CD14-positive monocyte (primary cell): ENCODE data around the gene UBE2L5. TPM values are rescaled to one million over a fixed set of nuclear protein-coding genes. Genes with fewer than 3 reads are reported as not detected.
A peak's percentile ranks its signal among the peaks of the same experiment; 100 is the strongest.

Experiments
- DNase-seq, 3 donors: peaks; one replicate each; pipeline ENCODE4 v3.0.0-alpha.2; 2011 to 2022
- H2AFZ ChIP-seq: 2 replicates; pipeline ENCODE4 v1.6.0; 2012; ENCODE audit warnings: mild to moderate bottlenecking, low read depth, low read length, inconsistent platforms; ENCODE audit not compliant: insufficient read depth, poor library complexity, severe bottlenecking
- H3K27ac ChIP-seq, 2 donors: 1 replicate in 1 of 2; 2 replicates in 1 of 2; pipeline ENCODE4 v1.5.1; 2012 to 2013; ENCODE audit warnings: low read length in 2 of 2, control low read depth in 1 of 2, inconsistent platforms in 1 of 2, low read depth in 1 of 2, mild to moderate bottlenecking in 1 of 2
- H3K27me3 ChIP-seq, 2 donors: one replicate each; pipeline versions ENCODE4 v1.6.0 to v1.6.1; 2011 to 2013; ENCODE audit warnings: low read length in 2 of 2; ENCODE audit not compliant: control insufficient read depth in 2 of 2, insufficient read depth in 2 of 2
- H3K36me3 ChIP-seq, 2 donors: replicated peaks in 1 of 2; 1 replicate in 1 of 2; 2 replicates in 1 of 2; pipeline versions ENCODE4 v1.5.1 to v1.6.1; 2012 to 2013; ENCODE audit warnings: low read length in 2 of 2, control low read depth in 1 of 2, inconsistent platforms in 1 of 2, mild to moderate bottlenecking in 1 of 2; ENCODE audit not compliant: insufficient read depth in 2 of 2, control insufficient read depth in 1 of 2
- H3K4me1 ChIP-seq, 2 donors: 1 replicate in 1 of 2; 2 replicates in 1 of 2; pipeline versions ENCODE4 v1.5.1 to v1.6.1; 2012 to 2013; ENCODE audit warnings: low read length in 2 of 2, control low read depth in 1 of 2, inconsistent platforms in 1 of 2, mild to moderate bottlenecking in 1 of 2, moderate library complexity in 1 of 2; ENCODE audit not compliant: insufficient read depth in 2 of 2, control insufficient read depth in 1 of 2
- H3K4me2 ChIP-seq: replicated peaks from 2 replicates; pipeline ENCODE3; 2012; ENCODE audit warnings: low read length, moderate library complexity, mild to moderate bottlenecking; ENCODE audit not compliant: poor library complexity, severe bottlenecking; ENCODE audit errors: extremely low read depth
- H3K4me3 ChIP-seq, 3 experiments: fragments of 200-600 bp in 1 of 3; sonication (generic) in 1 of 3; replicated peaks in 1 of 3; 1 replicate in 2 of 3; 2 replicates in 1 of 3; pipeline ENCODE4 v1.5.1; 2011 to 2013; ENCODE audit warnings: low read length in 3 of 3, mild to moderate bottlenecking in 3 of 3, control low read depth in 2 of 3, low read depth in 2 of 3, inconsistent platforms in 1 of 3, moderate library complexity in 1 of 3
- H3K79me2 ChIP-seq: 2 replicates; pipeline ENCODE4 v1.6.0; 2012; ENCODE audit warnings: mild to moderate bottlenecking, control low read depth, inconsistent platforms, low read length, moderate library complexity; ENCODE audit not compliant: insufficient read depth
- H3K9ac ChIP-seq: 2 replicates; pipeline ENCODE4 v1.6.0; 2017; ENCODE audit warnings: low read length, mild to moderate bottlenecking; ENCODE audit not compliant: insufficient read depth, poor library complexity, severe bottlenecking
- H3K9me3 ChIP-seq, 2 donors: replicated peaks in 1 of 2; 1 replicate in 1 of 2; 2 replicates in 1 of 2; pipeline versions ENCODE4 v1.5.1 to v1.6.1; 2012 to 2013; ENCODE audit warnings: low read length in 2 of 2, control low read depth in 1 of 2; ENCODE audit not compliant: control insufficient read depth in 1 of 2, insufficient read depth in 1 of 2
- H4K20me1 ChIP-seq: 2 replicates; pipeline ENCODE4 v1.6.0; 2012; ENCODE audit warnings: mild to moderate bottlenecking, low read length, control low read depth, moderate library complexity; ENCODE audit not compliant: insufficient read depth
- H3K27ac Mint-ChIP-seq, 7 donors: one replicate each; pipeline ENCODE4 v1.8.0; 2020; ENCODE audit warnings: mild to moderate bottlenecking in 7 of 7, mixed read lengths in 7 of 7, moderate library complexity in 6 of 7, inconsistent platforms in 2 of 7
- H3K27me3 Mint-ChIP-seq, 3 donors: one replicate each; pipeline ENCODE4 v1.8.0; 2021 to 2022; ENCODE audit warnings: low read depth in 3 of 3, mild to moderate bottlenecking in 3 of 3, mixed read lengths in 3 of 3, moderate library complexity in 3 of 3, inconsistent platforms in 1 of 3
- H3K36me3 Mint-ChIP-seq, 2 donors: one replicate each; pipeline ENCODE4 v1.8.0; 2020; ENCODE audit warnings: mixed read lengths in 2 of 2, inconsistent platforms in 1 of 2, mild to moderate bottlenecking in 1 of 2
- H3K4me1 Mint-ChIP-seq: one replicate; pipeline ENCODE4 v1.8.0; 2020; ENCODE audit warnings: mild to moderate bottlenecking, mixed read lengths
- H3K4me3 Mint-ChIP-seq, 2 donors: one replicate each; pipeline ENCODE4 v1.8.0; 2020; ENCODE audit warnings: mild to moderate bottlenecking in 2 of 2, mixed read lengths in 2 of 2, moderate library complexity in 1 of 2
- H3K9me3 Mint-ChIP-seq, 7 donors: one replicate each; pipeline ENCODE4 v1.8.0; 2020 to 2022; ENCODE audit warnings: mixed read lengths in 7 of 7, mild to moderate bottlenecking in 6 of 7, moderate library complexity in 6 of 7, inconsistent platforms in 2 of 7
- WGBS: methylation state at CpG from one replicate; pipeline ENCODE4 v1.1.5; 2013; ENCODE audit warnings: missing lambda C conversion rate; ENCODE audit not compliant: insufficient coverage; 5-methylcytosine and 5-hydroxymethylcytosine counted together
- intact Hi-C, 2 donors: fragments of 100-400 bp; cut with micrococcal nuclease; formaldehyde crosslinking; loops; one replicate each; pipeline versions ENCODE4 v1.15.0 to v1.15.1; 2023
- polyA plus RNA-seq, 3 donors: library from polyadenylated mRNA; depleted of rRNA in 1 of 3; unstranded in 2 of 3; stranded (reverse) in 1 of 3; fragments of 300-500 nt in 2 of 3; fragments of >200 nt in 1 of 3; fragmentation: Illumina TruSeq in 2 of 3; gene quantifications; 1 replicate in 2 of 3; 2 replicates in 1 of 3; pipeline ENCODE4 v1.2.3, GENCODE V29; 2012 to 2021
- TF ChIP-seq, protein P1 (sequence below): fragments of 200-600 bp; IDR thresholded peaks from one replicate; pipeline ENCODE4 v1.8.0; 2022; ENCODE audit warnings: antibody characterized with exemption, mild to moderate bottlenecking

Gene UBE2L5
- polyA plus RNA-seq, 3 donors: not detected

DNA sequence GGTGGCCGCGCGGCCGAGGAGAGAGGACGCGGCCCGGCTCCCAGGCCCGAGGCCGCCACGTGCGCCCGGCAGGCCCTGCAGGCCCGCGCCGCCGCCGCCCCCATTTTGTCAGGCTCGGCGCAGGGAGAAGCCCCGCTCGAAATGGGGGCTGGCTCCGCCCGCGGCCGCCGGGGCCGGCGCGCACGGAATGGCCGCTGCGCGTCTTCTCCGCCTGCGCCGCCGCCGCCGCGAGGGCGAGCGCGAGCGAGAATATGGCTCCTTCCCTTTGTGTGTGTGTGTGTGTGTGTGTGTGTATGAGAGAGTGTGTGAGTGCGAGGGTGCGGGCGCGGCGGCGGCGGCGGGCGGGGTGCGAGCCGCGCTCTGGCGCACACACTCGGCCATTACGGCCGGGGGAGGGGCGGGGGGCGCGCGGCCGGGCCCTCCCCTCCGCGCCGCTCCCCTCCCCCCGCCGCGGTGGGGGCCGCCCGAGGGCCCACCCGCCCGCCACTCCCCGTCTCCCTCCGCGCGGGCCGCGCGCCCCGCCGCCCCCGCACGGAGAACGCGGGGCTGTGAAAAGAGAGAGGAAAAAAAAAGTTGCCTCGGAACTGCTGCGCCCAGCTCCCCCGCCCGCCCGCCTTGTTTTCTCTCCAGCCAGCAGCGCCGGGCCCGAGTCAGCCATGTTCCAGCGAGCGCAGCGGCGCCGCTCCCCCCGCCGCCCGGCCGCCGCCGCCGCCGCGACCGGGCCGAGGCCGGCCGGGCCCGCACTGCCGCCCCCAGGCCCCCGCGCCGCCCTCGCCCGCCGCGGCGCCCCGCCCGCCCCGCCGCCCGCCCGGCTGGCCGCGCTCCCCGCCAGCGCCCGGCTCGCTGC is 42.4 kb downstream of the UBE2L5 start:
- peak overlapping the region; percentile 75 for H2AFZ ChIP-seq
- H3K36me3 ChIP-seq: peaks cover 16 to 21% of the 10 kb centered on the region in 2 donors
- H3K27ac ChIP-seq: peak overlapping the region; percentile 91 to 92
- peaks cover 26 to 36% of the 10 kb centered on the region in 2 donors for H3K4me1 ChIP-seq
- Mint-ChIP-seq H3K9me3 (no peaks in the 10 kb centered on the region), H3K4me3 (peak overlapping the region; percentile 89 to 94), H3K27me3 (peaks cover 0 to 2% (median 2%) of the 10 kb centered on the region in 3 donors), H3K4me1 (peaks cover 33% of the 10 kb centered on the region), H3K36me3 (peaks cover 11 to 20% of the 10 kb centered on the region in 2 donors), H3K27ac (peak overlapping the region; percentile 94 to 99 (median 96))
- TF ChIP-seq, protein P1, sequence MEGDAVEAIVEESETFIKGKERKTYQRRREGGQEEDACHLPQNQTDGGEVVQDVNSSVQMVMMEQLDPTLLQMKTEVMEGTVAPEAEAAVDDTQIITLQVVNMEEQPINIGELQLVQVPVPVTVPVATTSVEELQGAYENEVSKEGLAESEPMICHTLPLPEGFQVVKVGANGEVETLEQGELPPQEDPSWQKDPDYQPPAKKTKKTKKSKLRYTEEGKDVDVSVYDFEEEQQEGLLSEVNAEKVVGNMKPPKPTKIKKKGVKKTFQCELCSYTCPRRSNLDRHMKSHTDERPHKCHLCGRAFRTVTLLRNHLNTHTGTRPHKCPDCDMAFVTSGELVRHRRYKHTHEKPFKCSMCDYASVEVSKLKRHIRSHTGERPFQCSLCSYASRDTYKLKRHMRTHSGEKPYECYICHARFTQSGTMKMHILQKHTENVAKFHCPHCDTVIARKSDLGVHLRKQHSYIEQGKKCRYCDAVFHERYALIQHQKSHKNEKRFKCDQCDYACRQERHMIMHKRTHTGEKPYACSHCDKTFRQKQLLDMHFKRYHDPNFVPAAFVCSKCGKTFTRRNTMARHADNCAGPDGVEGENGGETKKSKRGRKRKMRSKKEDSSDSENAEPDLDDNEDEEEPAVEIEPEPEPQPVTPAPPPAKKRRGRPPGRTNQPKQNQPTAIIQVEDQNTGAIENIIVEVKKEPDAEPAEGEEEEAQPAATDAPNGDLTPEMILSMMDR: no peak
- H3K79me2 ChIP-seq: peaks cover 39% of the 10 kb centered on the region
- peak; percentile 57 to 72 (median 64) for DNase-seq
- peak overlapping the region; percentile 91 for H3K9ac ChIP-seq
- H4K20me1 ChIP-seq: peaks cover 12% of the 10 kb centered on the region
- peak overlapping the region; percentile 59 to 88 (median 64) for H3K4me3 ChIP-seq
- peak overlapping the region; percentile 79 for H3K4me2 ChIP-seq
- no peaks in the 10 kb centered on the region for H3K27me3 ChIP-seq
- intact Hi-C loops: loop anchor here (2.0 to 10.0 kb wide), 9 partner anchors 42 to 617 kb away; partner anchors contain the start of genes USPL1 (in 2 of the 2), KATNAL1 (in 1 of the 2) and UBE2L5 (in 1 of the 2)
- WGBS: under 1% methylated on average over 101 of the region's 136 CpGs
- H3K9me3 ChIP-seq: no peaks in the 10 kb centered on the region

DNA sequence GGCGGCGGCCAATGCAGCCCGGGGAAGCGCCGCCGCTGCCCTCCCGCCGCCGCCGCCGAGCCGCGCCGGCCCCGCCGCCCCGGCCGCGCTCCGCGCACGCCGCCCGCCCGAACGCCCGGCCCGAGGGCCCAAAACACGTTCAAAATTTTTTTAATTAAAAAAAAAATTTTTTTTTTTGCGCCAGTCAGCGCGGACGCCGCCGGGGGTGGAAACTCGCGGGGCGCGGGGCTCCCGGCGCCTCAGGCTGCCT is 43.0 kb downstream of the UBE2L5 start:
- TF ChIP-seq, protein P1: no peak
- H3K79me2 ChIP-seq: peaks cover 39% of the 10 kb centered on the region
- Mint-ChIP-seq H3K27me3 (peaks cover 0 to 2% (median 2%) of the 10 kb centered on the region in 3 donors), H3K4me1 (peaks cover 33% of the 10 kb centered on the region), H3K4me3 (no peak overlapping the region), H3K27ac (peak overlapping the region in 1 of 7 donors; percentile 94), H3K9me3 (no peaks in the 10 kb centered on the region), H3K36me3 (peaks cover 11 to 20% of the 10 kb centered on the region in 2 donors)
- no peak for DNase-seq
- peaks cover 16 to 19% of the 10 kb centered on the region in 2 donors for H3K36me3 ChIP-seq
- intact Hi-C loops: loop anchor here (2.0 to 10.0 kb wide), 7 partner anchors 63 to 618 kb away; partner anchors contain the start of genes USPL1 (in 2 of the 2) and KATNAL1 (in 1 of the 2)
- H4K20me1 ChIP-seq: peaks cover 12% of the 10 kb centered on the region
- 0% methylated on average over 39 of the region's 41 CpGs for WGBS
- peak overlapping the region; percentile 97 for H3K9ac ChIP-seq
- peak overlapping the region; percentile 72 for H3K4me2 ChIP-seq
- H3K27ac ChIP-seq: peak overlapping the region; percentile 73 to 90
- no peaks in the 10 kb centered on the region for H3K9me3 ChIP-seq
- H3K4me1 ChIP-seq: peaks cover 26 to 36% of the 10 kb centered on the region in 2 donors
- peak overlapping the region; percentile 67 for H2AFZ ChIP-seq
- no peaks in the 10 kb centered on the region for H3K27me3 ChIP-seq
- peak overlapping the region; percentile 49 to 87 (median 56) for H3K4me3 ChIP-seq
